ENCODE data around the gene CUL4A.
A peak's percentile ranks its signal among the peaks of the same experiment; 100 is the strongest.

CUL4A gene

GRCh38 chr13:113208421-113209335 lies 735 bp upstream of the CUL4A start, which contains the start of gene PCID2:
TSS of gene PCID2 (minus strand) at chr13:113208669. CDS start at chr13:113208634, 35 bp downstream.
- POLR2A ChIA-PET, result interaction anchor here (0.6 to 1.1 kb wide), 4 partner anchors 9 to 116 kb away, joined by 3 to 4 read pairs (median 3); no protein-coding TSS in a partner anchor
- DNase-seq (ENCODE audit: low read depth, low spot score), result peak; percentile 14
- H3K4me3 ChIP-seq (ENCODE audit: low read depth, low read length), result peak within 1 kb of the TSS; percentile 76
- CTCF ChIA-PET, result interaction anchor here (1.1 to 1.4 kb wide), 3 partner anchors 17 to 174 kb away, joined by 3 to 7 read pairs (median 6); no protein-coding TSS in a partner anchor
- TF ChIP-seq CTCF (IDR thresholded peaks at IDR 0.05; ENCODE audit: insufficient read depth, low read length, missing control alignments), result peak; percentile 3

GRCh38 chr13:113209759-113210421 lies 477 bp downstream of the CUL4A start:
- ChIA-PET POLR2A (interaction anchor here (0.7 to 1.1 kb wide), 2 partner anchors 23 to 57 kb away, joined by 3 to 5 read pairs; no protein-coding TSS in a partner anchor), CTCF (interaction anchor here (1.2 to 1.4 kb wide), 5 partner anchors 9 to 175 kb away, joined by 3 to 7 read pairs (median 4); no protein-coding TSS in a partner anchor)
- TF ChIP-seq CTCF (IDR thresholded peaks at IDR 0.05; ENCODE audit: insufficient read depth, low read length, missing control alignments), result no peak
- no peak for DNase-seq (ENCODE audit: low read depth, low spot score)
- peak overlapping the region; percentile 76 for H3K4me3 ChIP-seq (ENCODE audit: low read depth, low read length)

GRCh38 chr13:113210833-113211232 lies 1.4 kb downstream of the CUL4A start:
- DNase-seq (ENCODE audit: low read depth, low spot score), result no peak
- no peak for TF ChIP-seq CTCF (IDR thresholded peaks at IDR 0.05; ENCODE audit: insufficient read depth, low read length, missing control alignments)
- CTCF ChIA-PET, result interaction anchor here (1.2 kb wide), 1 partner anchor 30 kb away, joined by 4 read pairs; no protein-coding TSS in a partner anchor
- H3K4me3 ChIP-seq (ENCODE audit: low read depth, low read length), result peak overlapping the region; percentile 13
- POLR2A ChIA-PET, result no interaction called here

GRCh38 chr13:113211774-113212173 lies 2.4 kb downstream of the CUL4A start:
- ChIA-PET POLR2A (no interaction called here), CTCF (no interaction called here)
- no peak overlapping the region for H3K4me3 ChIP-seq (ENCODE audit: low read depth, low read length)
- no peak for DNase-seq (ENCODE audit: low read depth, low spot score)
- no peak for TF ChIP-seq CTCF (IDR thresholded peaks at IDR 0.05; ENCODE audit: insufficient read depth, low read length, missing control alignments)

- CTCF ChIA-PET, result no interaction called here
- no peak overlapping the region for H3K4me3 ChIP-seq (ENCODE audit: low read depth, low read length)
- TF ChIP-seq CTCF (IDR thresholded peaks at IDR 0.05; ENCODE audit: insufficient read depth, low read length, missing control alignments), result no peak
- POLR2A ChIA-PET, result no interaction called here
- DNase-seq (ENCODE audit: low read depth, low spot score), result no peak
Observed at GRCh38 chr13:113216254-113217048, 7.0 kb downstream of the CUL4A start.
